Fibroblast of skin of abdomen (primary cell): ENCODE data around the gene ATP5F1E.

Experiments used
- DNase-seq: peaks from one replicate; pipeline ENCODE4 v3.0.0-alpha.2; 2013

The ATP5F1E gene

GRCh38 chr20:59005523-59006166, 26.5 kb downstream of the ATP5F1E start:
- no peak for DNase-seq

- DNase-seq: no peak
These were observed 27.2 kb downstream of the ATP5F1E start for GRCh38 chr20:59004763-59005522.

- no peak for DNase-seq
These were observed 27.7 kb downstream of the ATP5F1E start for GRCh38 chr20:59004493-59004762.

- no peak for DNase-seq
These were observed 28.2 kb downstream of the ATP5F1E start for GRCh38 chr20:59003836-59004492.

GRCh38 chr20:59002874-59003399, 29.2 kb downstream of the ATP5F1E start:
- DNase-seq: no peak

GRCh38 chr20:59002388-59002787, 29.7 kb downstream of the ATP5F1E start:
- DNase-seq: no peak

- no peak for DNase-seq
These were observed 30.5 kb downstream of the ATP5F1E start for GRCh38 chr20:59001449-59002171.

GRCh38 chr20:59001068-59001448, 31.1 kb downstream of the ATP5F1E start:
- DNase-seq: no peak

- DNase-seq: no peak
These were observed 31.8 kb downstream of the ATP5F1E start for GRCh38 chr20:59000326-59000725.

GRCh38 chr20:58998656-58999055, 33.5 kb downstream of the ATP5F1E start:
- no peak for DNase-seq

GRCh38 chr20:58997141-58997770, 34.9 kb downstream of the ATP5F1E start:
- DNase-seq: no peak

GRCh38 chr20:58996226-58996611, 35.9 kb downstream of the ATP5F1E start:
- DNase-seq: no peak

GRCh38 chr20:58995461-58996225, 36.5 kb downstream of the ATP5F1E start:
- DNase-seq: no peak

GRCh38 chr20:58994390-58995159, 37.6 kb downstream of the ATP5F1E start:
- no peak for DNase-seq

GRCh38 chr20:58993332-58994248, 38.5 kb downstream of the ATP5F1E start:
- no peak for DNase-seq

GRCh38 chr20:58992911-58993310, 39.2 kb downstream of the ATP5F1E start:
- DNase-seq: no peak

- DNase-seq: no peak
These were observed 40.4 kb downstream of the ATP5F1E start for GRCh38 chr20:58991715-58992114.

- no peak for DNase-seq
These were observed 41.3 kb downstream of the ATP5F1E start for GRCh38 chr20:58990651-58991445.

- DNase-seq: no peak
These were observed 42.9 kb downstream of the ATP5F1E start for GRCh38 chr20:58989196-58989595.
